Right atrium auricular region (tissue), 2 donors: Measurements from ENCODE around the gene WNT2. TPM values are rescaled to one million over a fixed set of nuclear protein-coding genes. Genes with fewer than 3 reads are reported as not detected.
"Not testable (repeated sequence)": the region's sequence is repeated elsewhere in the genome, so short reads cannot be mapped to it uniquely, and the experiment has no call there.

Source experiments
- DNase-seq: peaks from one replicate; pipeline ENCODE4 v3.0.0-alpha.2; 2019; ENCODE audit warnings: low spot score
- H3K27ac ChIP-seq, 2 donors: fragments of 200-600 bp; sonication (generic); 1 replicate in 1 of 2; 2 replicates in 1 of 2; pipeline ENCODE4 v1.5.1; 2016 to 2019
- H3K27me3 ChIP-seq, 2 donors: fragments of 200-600 bp; sonication (generic); one replicate each; pipeline versions ENCODE4 v1.5.1 to v1.6.0; 2017 to 2019
- H3K36me3 ChIP-seq: fragments of 200-600 bp; sonication (generic); one replicate; pipeline ENCODE4 v1.5.1; 2016
- H3K4me1 ChIP-seq, 2 donors: fragments of 200-600 bp; sonication (generic); one replicate each; pipeline versions ENCODE4 v1.5.1 to v1.6.0; 2017 to 2019
- H3K4me3 ChIP-seq, 2 donors: fragments of 200-600 bp; sonication (generic); 1 replicate in 1 of 2; 2 replicates in 1 of 2; pipeline ENCODE4 v1.5.1; 2017 to 2019; ENCODE audit warnings: mild to moderate bottlenecking in 1 of 2, moderate library complexity in 1 of 2
- H3K9me3 ChIP-seq, 2 donors: fragments of 200-600 bp; sonication (generic); one replicate each; pipeline ENCODE4 v1.5.1; 2019
- CTCF ChIP-seq, 2 donors: fragments of 200-600 bp; sonication (generic); IDR thresholded peaks; one replicate each; pipeline ENCODE4 v1.5.1; 2019; ENCODE audit warnings: antibody characterized with exemption in 2 of 2
- total RNA-seq, 2 donors: library from RNA; depleted of rRNA; stranded (reverse); fragments of >200 nt; gene quantifications; one replicate each; pipeline ENCODE4 v1.1.0, GENCODE V29; 2016

WNT2 gene
- total RNA-seq, 2 donors from 2014 or later = 0.19 to 6.5 TPM

GRCh38 chr7:117302396-117302795, 20.5 kb downstream of the WNT2 start:
- Histone ChIP-seq H3K27me3 (no peaks in the 10 kb centered on the region), H3K9me3 (no peaks in the 10 kb centered on the region), H3K36me3 (no peaks in the 10 kb centered on the region), H3K4me1 (no peaks in the 10 kb centered on the region), H3K27ac (no peak overlapping the region), H3K4me3 (no peak overlapping the region)
- DNase-seq = no peak
- TF ChIP-seq CTCF (IDR thresholded peaks at IDR 0.05) = no peak

- not testable (repeated sequence) for DNase-seq, H3K27me3 ChIP-seq, H3K4me3 ChIP-seq, H3K9me3 ChIP-seq, H3K36me3 ChIP-seq, H3K4me1 ChIP-seq, H3K27ac ChIP-seq
These were observed 22.4 kb downstream of the WNT2 start for GRCh38 chr7:117300506-117300905.

GRCh38 chr7:117297606-117298005, 25.3 kb downstream of the WNT2 start:
- Histone ChIP-seq H3K4me1 (no peaks in the 10 kb centered on the region), H3K36me3 (no peaks in the 10 kb centered on the region), H3K27ac (no peak overlapping the region), H3K27me3 (no peaks in the 10 kb centered on the region), H3K4me3 (no peak overlapping the region), H3K9me3 (no peaks in the 10 kb centered on the region)
- DNase-seq = no peak
- no peak for TF ChIP-seq CTCF (IDR thresholded peaks at IDR 0.05)

GRCh38 chr7:117296066-117296465, 26.8 kb downstream of the WNT2 start:
- Histone ChIP-seq H3K4me1 (no peaks in the 10 kb centered on the region), H3K9me3 (no peaks in the 10 kb centered on the region), H3K27ac (no peak overlapping the region), H3K27me3 (no peaks in the 10 kb centered on the region), H3K4me3 (no peak overlapping the region), H3K36me3 (no peaks in the 10 kb centered on the region)
- no peak for DNase-seq
- no peak for TF ChIP-seq CTCF (IDR thresholded peaks at IDR 0.05)

GRCh38 chr7:117285826-117286225, 37.0 kb downstream of the WNT2 start:
- DNase-seq = no peak
- no peak overlapping the region for H3K4me3 ChIP-seq
- H3K36me3 ChIP-seq = no peaks in the 10 kb centered on the region
- TF ChIP-seq CTCF (IDR thresholded peaks at IDR 0.05) = no peak
- no peaks in the 10 kb centered on the region for H3K9me3 ChIP-seq
- H3K4me1 ChIP-seq = no peaks in the 10 kb centered on the region
- no peaks in the 10 kb centered on the region for H3K27me3 ChIP-seq
- no peak overlapping the region for H3K27ac ChIP-seq

- no peak for TF ChIP-seq CTCF (IDR thresholded peaks at IDR 0.05)
- Histone ChIP-seq H3K4me3 (no peak overlapping the region), H3K9me3 (no peaks in the 10 kb centered on the region), H3K27me3 (no peaks in the 10 kb centered on the region), H3K4me1 (no peaks in the 10 kb centered on the region), H3K36me3 (no peaks in the 10 kb centered on the region), H3K27ac (no peak overlapping the region)
- no peak for DNase-seq
These were observed 38.2 kb downstream of the WNT2 start for GRCh38 chr7:117284692-117285091.
